ENCODE data around the gene PPARG. TPM values are rescaled to one million over a fixed set of nuclear protein-coding genes. Genes with fewer than 3 reads are reported as not detected.

The PPARG gene
- polyA plus RNA-seq, 1 donor, result 10.4 TPM

- no peak overlapping the region for H3K4me3 ChIP-seq (ENCODE audit: low read length)
- no peaks in the 10 kb centered on the region for H3K9me3 ChIP-seq (ENCODE audit: control insufficient read depth, low read depth, low read length)
- no CpG with 5 or more reads among the region's 2 CpGs for WGBS (ENCODE audit: insufficient coverage, low lambda C conversion rate)
- no peaks in the 10 kb centered on the region for H3K27me3 ChIP-seq (ENCODE audit: control insufficient read depth, insufficient read depth, low read length)
- no peak overlapping the region for H3K27ac ChIP-seq (ENCODE audit: low read length)
- H3K4me1 ChIP-seq (ENCODE audit: control insufficient read depth, insufficient read depth, low read length), result no peaks in the 10 kb centered on the region
- DNase-seq, result no peak
- H3K36me3 ChIP-seq (ENCODE audit: control insufficient read depth, insufficient read depth, low read length), result no peaks in the 10 kb centered on the region
Observed at GRCh38 chr3:12340506-12340905, 51.6 kb downstream of the PPARG start.

- no peaks in the 10 kb centered on the region for H3K27me3 ChIP-seq (ENCODE audit: control insufficient read depth, insufficient read depth, low read length)
- no peaks in the 10 kb centered on the region for H3K4me1 ChIP-seq (ENCODE audit: control insufficient read depth, insufficient read depth, low read length)
- H3K4me3 ChIP-seq (ENCODE audit: low read length), result no peak overlapping the region
- no peak overlapping the region for H3K27ac ChIP-seq (ENCODE audit: low read length)
- no peak for DNase-seq
- no peaks in the 10 kb centered on the region for H3K9me3 ChIP-seq (ENCODE audit: control insufficient read depth, low read depth, low read length)
- no peaks in the 10 kb centered on the region for H3K36me3 ChIP-seq (ENCODE audit: control insufficient read depth, insufficient read depth, low read length)
Observed at GRCh38 chr3:12342151-12342550, 53.3 kb downstream of the PPARG start.

GRCh38 chr3:12343047-12343501 is 54.2 kb downstream of the PPARG start:
- no CpG with 5 or more reads among the region's 3 CpGs for WGBS (ENCODE audit: insufficient coverage, low lambda C conversion rate)
- no peak for DNase-seq
- no peaks in the 10 kb centered on the region for H3K9me3 ChIP-seq (ENCODE audit: control insufficient read depth, low read depth, low read length)
- no peaks in the 10 kb centered on the region for H3K36me3 ChIP-seq (ENCODE audit: control insufficient read depth, insufficient read depth, low read length)
- no peaks in the 10 kb centered on the region for H3K27me3 ChIP-seq (ENCODE audit: control insufficient read depth, insufficient read depth, low read length)
- H3K4me3 ChIP-seq (ENCODE audit: low read length), result no peak overlapping the region
- H3K27ac ChIP-seq (ENCODE audit: low read length), result no peak overlapping the region
- no peaks in the 10 kb centered on the region for H3K4me1 ChIP-seq (ENCODE audit: control insufficient read depth, insufficient read depth, low read length)

- Histone ChIP-seq H3K36me3 (ENCODE audit: control insufficient read depth, insufficient read depth, low read length) (no peaks in the 10 kb centered on the region), H3K27me3 (ENCODE audit: control insufficient read depth, insufficient read depth, low read length) (no peaks in the 10 kb centered on the region), H3K4me1 (ENCODE audit: control insufficient read depth, insufficient read depth, low read length) (no peaks in the 10 kb centered on the region), H3K4me3 (ENCODE audit: low read length) (no peak overlapping the region), H3K27ac (ENCODE audit: low read length) (no peak overlapping the region), H3K9me3 (ENCODE audit: control insufficient read depth, low read depth, low read length) (no peaks in the 10 kb centered on the region)
- 100% methylated on average over 1 of the region's 5 CpGs for WGBS (ENCODE audit: insufficient coverage, low lambda C conversion rate)
- DNase-seq, result no peak
Observed at GRCh38 chr3:12345141-12345561, 56.3 kb downstream of the PPARG start.

GRCh38 chr3:12345584-12346494 is 57.0 kb downstream of the PPARG start:
- no peaks in the 10 kb centered on the region for H3K27me3 ChIP-seq (ENCODE audit: control insufficient read depth, insufficient read depth, low read length)
- no peak for DNase-seq
- H3K4me1 ChIP-seq (ENCODE audit: control insufficient read depth, insufficient read depth, low read length), result no peaks in the 10 kb centered on the region
- no peak overlapping the region for H3K27ac ChIP-seq (ENCODE audit: low read length)
- H3K36me3 ChIP-seq (ENCODE audit: control insufficient read depth, insufficient read depth, low read length), result no peaks in the 10 kb centered on the region
- WGBS (ENCODE audit: insufficient coverage, low lambda C conversion rate), result 40% methylated on average over 2 of the region's 8 CpGs
- H3K9me3 ChIP-seq (ENCODE audit: control insufficient read depth, low read depth, low read length), result no peaks in the 10 kb centered on the region
- no peak overlapping the region for H3K4me3 ChIP-seq (ENCODE audit: low read length)

GRCh38 chr3:12347301-12347700 is 58.4 kb downstream of the PPARG start:
- Histone ChIP-seq H3K36me3 (ENCODE audit: control insufficient read depth, insufficient read depth, low read length) (no peaks in the 10 kb centered on the region), H3K27ac (ENCODE audit: low read length) (no peak overlapping the region), H3K27me3 (ENCODE audit: control insufficient read depth, insufficient read depth, low read length) (no peaks in the 10 kb centered on the region), H3K4me1 (ENCODE audit: control insufficient read depth, insufficient read depth, low read length) (peaks cover 4% of the 10 kb centered on the region), H3K9me3 (ENCODE audit: control insufficient read depth, low read depth, low read length) (no peaks in the 10 kb centered on the region), H3K4me3 (ENCODE audit: low read length) (no peak overlapping the region)
- DNase-seq, result no peak
- no CpG with 5 or more reads among the region's 3 CpGs for WGBS (ENCODE audit: insufficient coverage, low lambda C conversion rate)

GRCh38 chr3:12349895-12350811 is 61.3 kb downstream of the PPARG start:
- H3K4me3 ChIP-seq (ENCODE audit: low read length), result no peak overlapping the region
- H3K9me3 ChIP-seq (ENCODE audit: control insufficient read depth, low read depth, low read length), result no peaks in the 10 kb centered on the region
- no peaks in the 10 kb centered on the region for H3K27me3 ChIP-seq (ENCODE audit: control insufficient read depth, insufficient read depth, low read length)
- H3K27ac ChIP-seq (ENCODE audit: low read length), result no peak overlapping the region
- 100% methylated on average over 2 of the region's 9 CpGs for WGBS (ENCODE audit: insufficient coverage, low lambda C conversion rate)
- DNase-seq, result no peak
- no peaks in the 10 kb centered on the region for H3K36me3 ChIP-seq (ENCODE audit: control insufficient read depth, insufficient read depth, low read length)
- H3K4me1 ChIP-seq (ENCODE audit: control insufficient read depth, insufficient read depth, low read length), result peaks cover 9% of the 10 kb centered on the region

- no peaks in the 10 kb centered on the region for H3K9me3 ChIP-seq (ENCODE audit: control insufficient read depth, low read depth, low read length)
- DNase-seq, result peak in 1 of 2 donors; percentile 18
- H3K36me3 ChIP-seq (ENCODE audit: control insufficient read depth, insufficient read depth, low read length), result no peaks in the 10 kb centered on the region
- no peak overlapping the region for H3K4me3 ChIP-seq (ENCODE audit: low read length)
- H3K27ac ChIP-seq (ENCODE audit: low read length), result no peak overlapping the region
- H3K4me1 ChIP-seq (ENCODE audit: control insufficient read depth, insufficient read depth, low read length), result peaks cover 9% of the 10 kb centered on the region
- no peaks in the 10 kb centered on the region for H3K27me3 ChIP-seq (ENCODE audit: control insufficient read depth, insufficient read depth, low read length)
- WGBS (ENCODE audit: insufficient coverage, low lambda C conversion rate), result 17% methylated on average over 1 of the region's 4 CpGs
Observed at GRCh38 chr3:12351145-12351544, 62.3 kb downstream of the PPARG start.

- WGBS (ENCODE audit: insufficient coverage, low lambda C conversion rate), result 92% methylated on average over 2 of the region's 2 CpGs
- peaks cover 9% of the 10 kb centered on the region for H3K4me1 ChIP-seq (ENCODE audit: control insufficient read depth, insufficient read depth, low read length)
- no peak for DNase-seq
Observed at GRCh38 chr3:12352253-12352652, 63.4 kb downstream of the PPARG start.

GRCh38 chr3:12352755-12353154 is 63.9 kb downstream of the PPARG start:
- H3K4me1 ChIP-seq (ENCODE audit: control insufficient read depth, insufficient read depth, low read length), result peaks cover 9% of the 10 kb centered on the region
- DNase-seq, result no peak
- no peak overlapping the region for H3K4me3 ChIP-seq (ENCODE audit: low read length)
- no peaks in the 10 kb centered on the region for H3K9me3 ChIP-seq (ENCODE audit: control insufficient read depth, low read depth, low read length)
- no peaks in the 10 kb centered on the region for H3K36me3 ChIP-seq (ENCODE audit: control insufficient read depth, insufficient read depth, low read length)
- no peak overlapping the region for H3K27ac ChIP-seq (ENCODE audit: low read length)
- H3K27me3 ChIP-seq (ENCODE audit: control insufficient read depth, insufficient read depth, low read length), result no peaks in the 10 kb centered on the region

More at GRCh38 chr3:12352253-12352652, 63.4 kb downstream of the PPARG start:
- Histone ChIP-seq H3K4me3 (ENCODE audit: low read length) (no peak overlapping the region), H3K9me3 (ENCODE audit: control insufficient read depth, low read depth, low read length) (no peaks in the 10 kb centered on the region), H3K27me3 (ENCODE audit: control insufficient read depth, insufficient read depth, low read length) (no peaks in the 10 kb centered on the region), H3K36me3 (ENCODE audit: control insufficient read depth, insufficient read depth, low read length) (no peaks in the 10 kb centered on the region), H3K27ac (ENCODE audit: low read length) (no peak overlapping the region)

Measured in large intestine (tissue), 3 donors.